Activated T-cell treated with anti-CD3 and anti-CD28 coated beads for 4 hours (primary cell): ENCODE measurements around the gene OLFM1.

Experiments used
- DNase-seq: peaks from one replicate; pipeline ENCODE4 v3.0.0-alpha.2; 2020

The OLFM1 gene

GRCh38 chr9:135091545-135091944 lies 4.1 kb downstream of the OLFM1 start:
- no peak for DNase-seq

- DNase-seq = no peak
These were observed 5.6 kb downstream of the OLFM1 start for GRCh38 chr9:135093111-135093510.

DNA sequence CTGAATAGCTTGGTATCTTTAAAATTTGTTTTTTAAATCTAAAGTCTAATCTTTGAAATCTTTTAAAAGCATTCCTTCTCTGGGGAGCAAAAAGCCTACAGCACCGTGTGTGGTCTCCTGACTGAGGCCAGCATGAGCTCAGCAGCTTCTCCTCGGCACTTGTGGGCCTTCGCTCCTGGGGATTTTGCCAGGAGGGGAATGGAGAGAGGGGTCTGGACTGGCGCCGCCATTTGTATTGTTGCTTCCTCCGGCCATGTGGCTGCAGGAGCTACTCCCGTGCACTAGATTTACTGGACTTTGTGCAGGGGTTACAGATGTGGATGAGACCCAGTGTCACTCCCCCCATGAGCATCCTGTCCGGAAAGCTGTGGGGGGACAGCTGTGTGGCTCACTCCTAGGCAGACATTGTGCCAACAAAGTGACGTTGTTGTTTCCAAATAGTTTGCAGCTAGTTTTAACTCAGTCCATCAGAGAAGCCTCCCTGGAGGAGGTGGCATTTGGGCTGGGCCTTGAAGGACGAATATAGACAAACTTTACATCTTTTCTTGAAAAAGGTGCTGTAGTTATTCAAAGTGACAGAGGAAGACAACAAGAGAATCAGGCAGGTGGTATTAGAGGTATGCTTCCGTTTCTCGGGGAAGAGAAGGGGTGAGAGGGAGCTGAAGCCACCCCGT lies 6.6 kb downstream of the OLFM1 start:
- no peak for DNase-seq

DNA sequence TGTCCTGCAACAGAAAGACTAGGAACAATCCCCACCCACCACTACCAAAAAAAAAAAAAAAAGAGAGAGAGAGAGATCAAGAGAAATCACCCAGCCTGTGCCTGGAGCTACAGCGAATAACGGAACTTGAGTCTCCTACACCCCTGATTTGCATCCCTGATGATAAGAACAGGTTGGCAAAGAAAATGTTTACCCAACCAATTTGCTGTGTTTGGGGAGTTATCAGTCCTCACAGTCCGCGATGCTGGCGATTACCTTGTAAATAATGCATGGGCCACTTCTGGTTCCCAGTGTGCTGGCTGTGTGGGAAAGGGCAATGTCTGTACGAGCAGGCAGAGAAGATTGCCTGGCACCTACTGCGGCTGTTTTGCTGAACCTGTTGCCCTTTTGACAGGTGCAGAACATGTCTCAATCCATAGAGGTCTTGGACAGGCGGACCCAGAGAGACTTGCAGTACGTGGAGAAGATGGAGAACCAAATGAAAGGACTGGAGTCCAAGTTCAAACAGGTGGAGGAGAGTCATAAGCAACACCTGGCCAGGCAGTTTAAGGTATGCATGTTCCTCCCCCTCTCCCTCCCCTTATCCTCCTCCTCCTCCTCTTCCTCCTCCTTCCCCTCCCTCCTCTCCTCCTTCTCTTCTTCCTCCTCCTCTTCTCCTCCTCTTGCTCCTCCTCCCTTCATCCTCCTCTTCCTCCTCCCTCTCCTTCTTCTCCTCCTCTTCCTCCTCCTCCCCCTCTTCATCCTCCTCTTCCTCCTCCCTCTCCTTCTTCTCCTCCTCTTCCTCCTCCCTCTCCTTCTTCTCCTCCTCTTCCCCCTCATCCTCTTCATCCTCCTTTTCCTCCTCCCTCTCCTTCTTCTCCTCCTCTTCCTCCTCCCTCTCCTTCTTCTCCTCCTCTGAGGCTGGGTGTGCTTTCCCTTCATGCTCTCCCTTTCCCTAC lies 8.3 kb downstream of the OLFM1 start:
- DNase-seq = no peak

DNA sequence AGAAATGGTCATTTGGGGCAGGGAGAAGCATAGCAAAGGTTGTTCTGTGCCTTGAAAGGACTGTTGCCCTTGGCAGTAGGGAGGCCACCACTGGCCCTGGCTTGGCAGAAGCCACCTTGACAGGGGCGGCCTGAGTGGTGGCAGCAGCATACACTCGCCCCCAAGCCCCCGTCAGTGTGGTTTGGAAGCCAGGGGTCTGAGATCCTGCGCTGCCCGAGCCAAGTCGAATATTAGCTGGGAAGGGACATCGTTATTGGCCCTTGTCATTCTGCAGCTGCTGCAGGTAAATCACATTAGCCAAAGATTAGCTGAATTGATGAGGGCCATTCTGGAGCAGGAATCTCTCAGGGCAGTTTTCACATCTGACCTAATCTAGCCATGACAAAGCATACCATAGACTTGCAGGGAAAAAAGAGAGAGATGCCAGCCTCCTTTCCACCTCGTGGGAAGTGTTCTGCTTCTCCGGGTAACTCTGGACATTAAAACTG lies 9.0 kb downstream of the OLFM1 start:
- no peak for DNase-seq

DNA sequence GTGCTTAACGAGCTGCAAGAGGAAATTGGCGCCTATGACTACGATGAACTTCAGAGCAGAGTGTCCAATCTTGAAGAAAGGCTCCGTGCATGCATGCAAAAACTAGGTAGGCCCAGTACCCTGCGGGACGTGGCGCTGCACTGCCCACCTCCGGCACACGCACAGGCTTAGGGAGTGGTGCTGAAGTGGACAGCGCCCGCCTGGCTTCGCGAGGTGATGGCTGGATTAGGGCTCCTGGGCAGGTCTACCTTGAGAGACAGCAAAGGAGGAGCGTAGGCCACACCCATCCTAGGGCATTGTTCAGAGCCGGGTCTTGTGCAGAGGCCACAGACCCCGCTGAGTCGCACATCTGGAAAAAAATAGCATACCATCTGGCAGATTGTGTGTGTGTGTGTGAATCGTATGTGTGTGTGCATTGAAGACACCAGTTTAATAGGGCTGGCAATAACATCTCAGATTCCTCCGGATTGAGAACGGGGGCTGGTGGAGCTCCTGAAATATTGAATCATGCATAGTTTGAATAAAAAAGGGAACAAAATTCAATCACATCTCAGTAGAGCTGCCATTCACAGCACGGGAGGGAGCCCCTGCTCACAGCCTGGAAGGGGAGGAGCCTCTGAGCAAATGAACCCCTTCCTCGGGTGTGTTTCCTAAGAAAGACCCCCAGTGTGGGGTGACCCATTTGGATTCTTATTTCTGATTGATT lies 11.1 kb downstream of the OLFM1 start:
- DNase-seq = no peak

GRCh38 chr9:135099574-135099973 lies 12.1 kb downstream of the OLFM1 start:
- DNase-seq = no peak

DNA sequence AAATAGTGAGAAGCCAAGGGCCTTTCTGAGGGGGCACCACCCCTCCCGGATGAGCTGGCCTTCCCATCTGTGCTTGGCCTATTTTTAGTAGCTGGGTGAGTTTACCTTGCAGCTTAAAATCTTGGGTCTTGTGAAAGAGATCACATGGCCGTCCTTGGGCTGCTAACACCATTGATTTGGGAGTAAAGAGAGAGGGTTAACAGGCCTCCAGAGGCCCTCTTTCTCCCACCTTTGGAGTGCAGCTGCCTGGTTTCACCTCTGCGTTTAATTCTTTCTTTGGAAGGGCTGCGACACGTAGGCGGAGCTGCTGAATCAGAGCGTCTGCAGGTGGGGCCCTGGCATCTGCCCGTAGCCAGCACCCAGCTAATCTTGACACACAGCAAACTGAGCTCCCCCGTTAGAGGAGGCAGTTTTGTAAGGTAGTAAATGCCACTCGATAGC lies 12.8 kb downstream of the OLFM1 start:
- DNase-seq = no peak

DNA sequence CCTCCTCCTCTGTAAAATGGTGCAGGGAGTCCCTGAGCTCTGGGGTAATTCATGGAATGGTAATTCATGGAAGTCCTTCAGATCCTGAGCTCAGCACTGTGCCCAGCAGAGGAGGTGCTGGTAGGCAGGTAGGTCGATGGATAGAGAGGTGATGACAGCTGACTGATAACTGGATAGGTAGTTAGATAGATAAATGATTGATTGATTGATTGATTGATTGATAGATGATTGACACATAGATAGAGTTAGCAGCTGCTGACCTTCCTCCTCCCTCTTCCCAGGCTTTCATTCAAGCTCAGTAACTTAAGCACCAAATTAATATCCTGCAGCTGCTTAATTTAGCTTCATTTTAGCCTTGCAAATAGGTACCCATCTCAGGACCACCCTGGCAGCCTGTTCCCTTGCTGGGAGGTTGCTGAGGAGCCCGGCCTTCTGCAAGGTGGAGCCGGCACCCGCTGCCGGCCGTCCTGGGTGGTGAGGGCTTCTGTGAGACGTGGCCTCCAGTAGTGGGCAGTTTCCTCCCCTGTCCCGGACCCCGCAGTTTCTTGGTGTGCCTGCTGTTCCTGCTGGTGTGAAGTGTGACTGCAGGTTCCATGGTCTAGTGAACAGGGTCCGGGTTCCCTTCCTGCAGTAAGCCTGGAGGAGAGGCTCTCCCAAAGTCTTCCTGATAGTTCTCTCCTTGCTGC lies 13.4 kb downstream of the OLFM1 start:
- no peak for DNase-seq

GRCh38 chr9:135101486-135101885 lies 14.0 kb downstream of the OLFM1 start:
- DNase-seq = no peak

DNA sequence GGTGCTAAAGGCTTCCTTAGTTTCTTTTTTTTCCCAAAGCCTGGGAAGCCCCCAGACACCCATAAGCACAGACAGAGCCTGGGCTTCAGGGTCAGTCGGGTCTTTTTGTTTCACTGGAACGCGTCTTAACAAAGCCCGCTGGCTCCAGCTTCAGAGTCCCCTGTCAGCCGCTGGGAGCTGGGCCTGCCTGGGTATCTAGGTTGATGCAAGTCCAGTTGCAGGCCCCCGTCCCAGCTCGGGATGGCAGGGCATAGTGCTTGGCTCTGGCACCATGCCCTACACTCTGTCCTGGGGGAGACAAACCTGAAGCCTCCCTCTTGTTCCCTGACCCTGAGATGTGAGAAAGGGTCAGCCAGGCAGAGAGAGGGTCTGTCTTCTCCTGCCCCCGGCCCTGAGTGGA lies 14.5 kb downstream of the OLFM1 start:
- no peak for DNase-seq

DNA sequence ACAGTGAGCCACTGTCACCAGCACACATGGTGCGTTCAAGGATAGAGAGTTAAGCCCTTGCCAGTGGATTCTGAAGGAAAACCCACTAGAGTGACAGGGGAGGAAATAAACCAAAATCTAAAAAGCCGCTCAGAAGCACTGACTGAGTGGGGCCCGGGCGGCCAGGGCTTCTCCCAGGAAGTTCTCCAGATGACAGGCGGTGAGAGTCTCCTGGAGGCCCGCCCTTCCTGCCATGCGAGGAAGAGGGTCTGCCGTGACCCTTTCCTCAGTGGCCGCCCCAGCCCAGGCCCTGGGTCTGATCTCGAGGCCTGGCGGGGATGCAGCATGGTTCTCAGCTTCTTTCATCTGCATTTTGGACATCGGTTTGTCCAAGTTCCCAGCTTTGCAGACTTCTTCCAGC lies 14.9 kb downstream of the OLFM1 start:
- no peak for DNase-seq

GRCh38 chr9:135103001-135103446 lies 15.6 kb downstream of the OLFM1 start:
- no peak for DNase-seq

DNA sequence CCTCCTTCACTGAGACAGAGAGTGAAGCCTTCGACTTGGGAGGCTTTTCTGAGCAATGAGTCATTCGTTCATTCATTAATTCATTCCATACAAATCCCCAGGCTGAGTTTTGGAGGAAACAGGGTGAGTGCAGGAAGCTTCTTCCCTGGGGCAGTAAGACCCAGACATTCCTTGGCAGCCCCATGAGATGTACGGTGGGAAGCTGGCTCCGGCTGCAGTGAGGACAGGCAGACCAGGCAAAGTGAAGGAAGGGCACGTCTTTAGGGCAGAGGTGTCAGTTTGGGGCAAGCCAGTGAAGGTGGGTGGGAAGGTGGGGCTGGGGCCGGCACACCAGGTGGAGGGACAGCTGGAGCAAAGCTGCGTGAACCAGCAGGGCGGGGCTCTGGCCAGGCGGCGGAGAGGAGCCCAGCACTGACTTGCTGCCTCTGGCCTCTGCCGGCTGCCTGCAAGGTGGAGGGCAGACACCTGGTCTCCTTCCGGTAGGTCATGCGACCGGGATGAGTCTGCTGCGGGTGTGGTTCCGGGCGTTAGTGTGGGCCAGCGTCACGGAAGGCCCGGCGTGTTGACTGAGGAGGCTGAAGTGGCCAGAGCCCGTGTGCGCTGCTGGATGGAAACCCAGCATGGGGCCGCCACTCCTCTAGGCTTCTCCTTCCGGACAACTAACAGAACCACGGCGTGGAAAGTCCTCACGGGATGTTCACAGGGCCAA lies 16.6 kb downstream of the OLFM1 start:
- DNase-seq = no peak

DNA sequence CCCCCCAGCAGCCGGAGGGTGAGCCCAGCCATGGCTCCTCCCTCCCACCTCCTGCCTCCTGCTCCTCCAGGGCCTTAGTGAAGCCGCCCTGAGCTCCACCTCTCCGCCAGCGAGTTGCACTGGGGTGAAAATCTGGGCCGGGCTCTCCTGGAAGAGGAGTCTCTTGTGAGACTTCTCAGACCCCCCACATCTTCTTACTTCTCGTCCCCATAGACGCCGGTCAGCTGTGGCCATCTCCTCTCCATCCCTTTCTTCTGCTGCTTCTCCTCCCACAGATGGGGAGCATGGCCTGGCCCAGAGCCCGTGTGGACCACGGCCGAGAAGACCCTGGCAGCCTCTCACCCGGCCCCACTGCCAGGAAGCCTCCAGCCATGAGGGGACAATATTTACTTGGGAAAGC lies 17.3 kb downstream of the OLFM1 start:
- no peak for DNase-seq

- no peak for DNase-seq
These were observed 17.8 kb downstream of the OLFM1 start for GRCh38 chr9:135105211-135105745.

DNA sequence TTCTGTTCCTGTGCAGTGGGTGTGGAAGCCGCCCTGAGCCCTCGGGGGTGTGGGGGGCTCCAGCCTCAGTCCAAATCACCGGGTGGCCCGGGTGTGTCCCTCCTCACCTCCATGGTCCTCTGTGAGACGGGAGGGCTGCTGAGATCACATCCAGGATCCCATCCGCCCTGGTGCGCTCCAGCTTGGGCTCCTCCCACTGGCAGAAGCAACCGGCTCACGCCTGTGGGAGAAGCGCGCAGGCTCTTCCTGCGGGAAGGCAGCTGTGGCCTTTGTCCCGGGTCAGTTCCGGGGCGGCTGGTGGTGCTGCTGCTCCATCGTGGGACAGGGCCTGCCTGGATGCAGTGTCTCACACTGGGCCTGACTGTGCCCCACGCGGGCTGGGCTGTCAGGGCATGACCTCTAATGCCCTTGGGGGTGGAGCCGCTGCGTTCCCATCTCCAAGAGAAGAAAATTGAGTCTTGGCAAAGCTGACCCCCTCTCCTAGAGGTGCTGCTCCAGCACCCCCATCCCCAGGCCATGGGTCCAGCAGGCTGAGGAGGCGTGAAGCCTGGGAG lies 18.5 kb downstream of the OLFM1 start:
- DNase-seq = no peak

GRCh38 chr9:135106551-135107270 lies 19.2 kb downstream of the OLFM1 start:
- DNase-seq = no peak

- no peak for DNase-seq
These were observed 20.2 kb downstream of the OLFM1 start for GRCh38 chr9:135107581-135108235.

DNA sequence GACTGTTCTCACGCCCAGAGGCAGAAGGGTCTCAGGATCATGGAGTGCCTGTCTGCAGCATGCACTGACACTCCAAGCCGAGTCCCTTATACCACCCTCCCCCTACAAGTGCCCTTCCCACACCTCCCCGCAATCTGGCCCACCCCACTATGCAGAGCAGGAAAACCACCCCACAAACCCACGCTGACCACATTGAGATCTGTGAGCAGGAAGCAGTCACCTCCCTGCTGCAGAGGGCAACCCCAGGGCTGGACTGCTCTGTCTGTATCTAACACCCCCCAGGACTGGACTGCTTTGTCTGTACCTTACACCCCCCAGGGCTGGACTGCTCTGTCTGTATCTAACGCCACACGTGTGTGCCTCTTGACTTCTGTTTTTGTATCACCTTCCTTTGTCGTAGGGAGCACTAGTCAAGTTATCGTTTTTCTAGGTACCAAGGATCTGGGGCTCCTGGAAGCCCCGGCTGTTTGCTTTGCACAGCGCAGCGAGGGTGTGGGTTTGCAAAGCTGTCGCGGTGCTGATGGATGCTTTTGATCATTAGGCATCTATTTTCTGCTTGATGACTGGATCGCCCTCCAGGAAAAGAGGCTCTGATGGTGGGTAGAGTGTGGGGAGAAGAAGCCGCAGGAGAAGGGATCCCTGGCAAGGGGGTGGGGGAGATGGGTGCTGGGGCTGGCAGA lies 21.5 kb downstream of the OLFM1 start:
- no peak for DNase-seq
